Stimulated activated CD8-positive, alpha-beta memory T cell treated with anti-CD3 and anti-CD28 coated beads, Interleukin-4, amount 100 ng/mL, for 4 hours (primary cell): Measurements from ENCODE around the gene GNA14.
"Not testable (repeated sequence)": the region's sequence is repeated elsewhere in the genome, so short reads cannot be mapped to it uniquely, and the experiment has no call there.

Experiments
- DNase-seq, 2 donors: peaks; one replicate each; pipeline ENCODE4 v3.0.0-alpha.2; 2020; ENCODE audit warnings: low read depth in 2 of 2, low spot score in 1 of 2

The GNA14 gene

GRCh38 chr9:77648234-77649108 lies at the start of gene GNA14:
GNA14 (minus strand) TSS chr9:77648322; CDS start chr9:77647793, 529 bp downstream.
- DNase-seq: no peak

GRCh38 chr9:77697238-77697984 lies 49.3 kb upstream of the GNA14 start:
- DNase-seq: no peak

- DNase-seq: not testable (repeated sequence)
These were observed 42.6 kb upstream of the GNA14 start for GRCh38 chr9:77690723-77691122.

GRCh38 chr9:77690119-77690518 lies 42.0 kb upstream of the GNA14 start:
- not testable (repeated sequence) for DNase-seq

GRCh38 chr9:77687737-77688136 lies 39.6 kb upstream of the GNA14 start:
- not testable (repeated sequence) for DNase-seq

- DNase-seq: no peak
These were observed 32.5 kb upstream of the GNA14 start for GRCh38 chr9:77680581-77680980.

- DNase-seq: no peak
These were observed 31.7 kb upstream of the GNA14 start for GRCh38 chr9:77679661-77680368.

- DNase-seq: no peak
These were observed 31.0 kb upstream of the GNA14 start for GRCh38 chr9:77679088-77679487.

GRCh38 chr9:77677957-77678535 lies 29.9 kb upstream of the GNA14 start:
- no peak for DNase-seq

- no peak for DNase-seq
These were observed 29.3 kb upstream of the GNA14 start for GRCh38 chr9:77677397-77677796.

- no peak for DNase-seq
These were observed 26.0 kb upstream of the GNA14 start for GRCh38 chr9:77673941-77674791.

- no peak for DNase-seq
These were observed 24.1 kb upstream of the GNA14 start for GRCh38 chr9:77672183-77672582.

GRCh38 chr9:77667151-77667550 lies 19.0 kb upstream of the GNA14 start:
- no peak for DNase-seq

GRCh38 chr9:77663754-77664153 lies 15.6 kb upstream of the GNA14 start:
- DNase-seq: no peak

GRCh38 chr9:77661566-77662085 lies 13.5 kb upstream of the GNA14 start:
- DNase-seq: no peak

GRCh38 chr9:77659926-77660325 lies 11.8 kb upstream of the GNA14 start:
- DNase-seq: no peak

- DNase-seq: no peak
These were observed 3.1 kb upstream of the GNA14 start for GRCh38 chr9:77651203-77651602.

GRCh38 chr9:77649109-77649812 lies 1.1 kb upstream of the GNA14 start:
- DNase-seq: no peak
